DND-41 (cell line): ENCODE measurements around the gene GPR55.

Source experiments
- ATAC-seq: fragments of 200-7000 bp; cut with Tn5 transposase; 3 replicates; pipeline ENCODE4 v1.9.1; 2021; ENCODE audit warnings: low read depth; ENCODE audit not compliant: insufficient read depth
- DNase-seq: peaks from one replicate; pipeline ENCODE4 v3.0.0-alpha.2; 2020
- H2AFZ ChIP-seq: 2 replicates; pipeline ENCODE4 v1.6.0; 2012; ENCODE audit warnings: low read depth, low read length
- H3K27ac ChIP-seq: 2 replicates; pipeline ENCODE4 v1.5.1; 2012; ENCODE audit warnings: low read length, inconsistent platforms
- H3K27me3 ChIP-seq: fragments of 200-600 bp; sonication (generic); 2 replicates; pipeline ENCODE4 v1.6.0; 2012; ENCODE audit warnings: low read length, mild to moderate bottlenecking, inconsistent platforms; ENCODE audit not compliant: insufficient read depth, poor library complexity
- H3K36me3 ChIP-seq: 2 replicates; pipeline ENCODE4 v1.5.1; 2012; ENCODE audit warnings: low read length, inconsistent platforms; ENCODE audit not compliant: insufficient read depth
- H3K4me1 ChIP-seq: 2 replicates; pipeline ENCODE4 v1.5.1; 2012; ENCODE audit warnings: mild to moderate bottlenecking, low read length; ENCODE audit not compliant: insufficient read depth
- H3K4me2 ChIP-seq: 2 replicates; pipeline ENCODE4 v1.6.0; 2012; ENCODE audit warnings: mild to moderate bottlenecking, moderate library complexity, low read length, inconsistent platforms; ENCODE audit not compliant: insufficient read depth
- H3K4me3 ChIP-seq, 2 experiments: fragments of 200-600 bp in 1 of 2; shearing (Covaris generic) in 1 of 2; 2 replicates each; pipeline ENCODE4 v1.5.1; 2012 to 2016; ENCODE audit warnings: inconsistent platforms in 2 of 2, low read length in 2 of 2, mild to moderate bottlenecking in 2 of 2, low read depth in 1 of 2, moderate library complexity in 1 of 2
- H3K79me2 ChIP-seq: 2 replicates; pipeline ENCODE4 v1.6.0; 2012; ENCODE audit warnings: low read length, inconsistent platforms; ENCODE audit not compliant: insufficient read depth
- H3K9ac ChIP-seq: 2 replicates; pipeline ENCODE4 v1.6.0; 2012; ENCODE audit warnings: low read depth, mild to moderate bottlenecking, inconsistent platforms, low read length, moderate library complexity
- H3K9me3 ChIP-seq: 2 replicates; pipeline ENCODE4 v1.5.1; 2012; ENCODE audit warnings: low read length, moderate library complexity, mild to moderate bottlenecking, inconsistent platforms; ENCODE audit not compliant: insufficient read depth, severe bottlenecking
- H4K20me1 ChIP-seq: 2 replicates; pipeline ENCODE4 v1.6.0; 2012; ENCODE audit warnings: low read length; ENCODE audit not compliant: insufficient read depth
- EZH2 ChIP-seq: IDR thresholded peaks from 3 replicates; pipeline ENCODE4 v1.6.1; 2012; ENCODE audit warnings: borderline replicate concordance, low read depth, mild to moderate bottlenecking, moderate library complexity, low read length, inconsistent platforms; ENCODE audit not compliant: severe bottlenecking
- TF ChIP-seq, protein P1 (sequence below): IDR thresholded peaks from 2 replicates; pipeline ENCODE4 v1.5.1; 2012; ENCODE audit warnings: borderline replicate concordance, low read length, moderate library complexity, mild to moderate bottlenecking; ENCODE audit not compliant: poor library complexity, severe bottlenecking; ENCODE audit errors: extremely low read depth

The GPR55 gene

DNA sequence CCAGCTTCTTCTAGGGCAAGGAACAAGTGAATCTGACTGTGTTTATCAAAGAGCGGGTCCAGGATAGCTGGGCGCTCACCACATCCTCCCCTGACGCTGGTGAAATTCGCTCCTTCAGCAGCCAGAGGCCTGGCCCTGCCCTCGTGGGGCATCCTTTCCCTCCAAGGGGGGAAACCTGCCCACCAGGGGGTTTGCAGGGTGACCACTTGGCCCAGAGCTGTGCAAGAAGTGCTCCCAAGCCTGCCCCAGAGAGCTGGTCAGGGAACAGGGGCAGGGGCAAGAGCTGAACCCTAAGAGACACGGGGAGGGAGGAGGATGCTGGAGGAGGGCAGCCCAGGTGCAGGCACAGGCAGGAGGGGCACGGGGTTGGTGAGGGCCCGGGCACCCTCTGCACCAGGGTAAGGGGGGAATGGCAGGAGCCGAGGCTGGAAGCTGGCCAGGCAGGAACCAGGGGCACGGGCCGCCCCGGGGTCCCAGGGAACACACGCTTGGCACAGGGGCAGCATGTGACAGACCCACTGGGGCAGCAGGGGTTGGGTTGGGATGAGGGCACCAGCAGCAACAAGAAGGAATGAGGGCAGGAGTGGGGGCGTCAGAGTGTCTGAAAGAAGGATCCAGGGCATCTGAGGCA lies 2.8 kb upstream of the GPR55 start:
- Histone ChIP-seq H3K4me1 (no peaks in the 10 kb centered on the region), H3K4me3 (no peak overlapping the region), H3K79me2 (no peaks in the 10 kb centered on the region), H3K4me2 (no peak overlapping the region), H3K27me3 (no peaks in the 10 kb centered on the region), H3K36me3 (no peaks in the 10 kb centered on the region), H3K9me3 (no peaks in the 10 kb centered on the region), H3K9ac (no peak overlapping the region), H3K27ac (no peak overlapping the region), H4K20me1 (no peaks in the 10 kb centered on the region), H2AFZ (no peak overlapping the region)
- ATAC-seq (no peak), DNase-seq (no peak)
- TF ChIP-seq, protein P1, sequence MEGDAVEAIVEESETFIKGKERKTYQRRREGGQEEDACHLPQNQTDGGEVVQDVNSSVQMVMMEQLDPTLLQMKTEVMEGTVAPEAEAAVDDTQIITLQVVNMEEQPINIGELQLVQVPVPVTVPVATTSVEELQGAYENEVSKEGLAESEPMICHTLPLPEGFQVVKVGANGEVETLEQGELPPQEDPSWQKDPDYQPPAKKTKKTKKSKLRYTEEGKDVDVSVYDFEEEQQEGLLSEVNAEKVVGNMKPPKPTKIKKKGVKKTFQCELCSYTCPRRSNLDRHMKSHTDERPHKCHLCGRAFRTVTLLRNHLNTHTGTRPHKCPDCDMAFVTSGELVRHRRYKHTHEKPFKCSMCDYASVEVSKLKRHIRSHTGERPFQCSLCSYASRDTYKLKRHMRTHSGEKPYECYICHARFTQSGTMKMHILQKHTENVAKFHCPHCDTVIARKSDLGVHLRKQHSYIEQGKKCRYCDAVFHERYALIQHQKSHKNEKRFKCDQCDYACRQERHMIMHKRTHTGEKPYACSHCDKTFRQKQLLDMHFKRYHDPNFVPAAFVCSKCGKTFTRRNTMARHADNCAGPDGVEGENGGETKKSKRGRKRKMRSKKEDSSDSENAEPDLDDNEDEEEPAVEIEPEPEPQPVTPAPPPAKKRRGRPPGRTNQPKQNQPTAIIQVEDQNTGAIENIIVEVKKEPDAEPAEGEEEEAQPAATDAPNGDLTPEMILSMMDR, result no peak
- TF ChIP-seq EZH2, result no peak

DNA sequence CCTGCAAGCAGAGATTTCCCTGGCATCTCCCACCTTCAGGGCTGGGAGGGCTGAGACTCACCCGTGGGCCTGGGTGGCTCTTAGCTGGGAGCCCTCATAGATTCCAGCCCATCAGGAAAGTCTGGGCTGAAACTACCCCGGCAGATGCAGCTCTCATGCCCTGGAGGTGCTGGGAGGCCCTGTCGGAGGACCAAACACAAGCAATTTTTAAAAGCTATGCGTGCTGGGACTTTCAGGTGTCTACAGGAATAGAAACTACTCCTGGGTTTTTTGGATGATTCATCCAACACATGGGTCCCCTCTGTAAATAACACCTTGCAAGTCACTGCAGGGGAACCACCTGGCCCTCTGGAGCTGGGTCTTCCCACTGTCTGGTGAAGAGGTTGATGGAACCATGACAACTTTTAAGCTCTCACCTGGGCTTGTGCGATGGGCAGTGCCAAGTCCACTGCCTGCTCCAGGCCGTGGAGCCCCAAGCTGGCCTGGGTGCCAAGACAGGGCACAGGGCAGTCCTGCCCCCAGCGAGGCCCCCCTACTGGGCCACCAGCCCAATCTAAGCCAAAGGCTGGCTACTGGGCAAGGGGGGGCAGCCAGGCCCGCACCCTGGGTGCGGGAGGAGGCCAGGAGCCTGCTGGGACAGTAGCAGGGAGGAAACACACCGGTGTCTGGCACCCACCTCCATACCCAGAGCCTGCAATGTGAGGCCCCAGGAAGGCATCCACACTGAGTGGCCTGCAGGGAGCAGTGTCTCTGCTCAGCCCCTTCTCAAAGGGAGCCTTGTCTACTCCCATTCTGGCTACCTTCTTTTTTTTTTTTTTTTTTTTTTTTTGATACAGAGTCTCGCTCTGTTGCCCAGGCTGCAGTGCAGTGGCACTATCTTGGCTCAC lies 1.1 kb upstream of the GPR55 start:
- Histone ChIP-seq H3K9ac (no peak overlapping the region), H3K79me2 (no peaks in the 10 kb centered on the region), H3K4me1 (no peaks in the 10 kb centered on the region), H2AFZ (no peak overlapping the region), H3K27me3 (peaks cover 9% of the 10 kb centered on the region), H3K9me3 (no peaks in the 10 kb centered on the region), H3K27ac (no peak overlapping the region), H3K4me3 (no peak overlapping the region), H3K4me2 (no peak overlapping the region), H3K36me3 (no peaks in the 10 kb centered on the region), H4K20me1 (no peaks in the 10 kb centered on the region)
- DNase-seq (no peak), ATAC-seq (0 out of 3 replicates have a peak, but pooled peaks have one; percentile 39)
- TF ChIP-seq, protein P1, result no peak
- TF ChIP-seq EZH2, result no peak

DNA sequence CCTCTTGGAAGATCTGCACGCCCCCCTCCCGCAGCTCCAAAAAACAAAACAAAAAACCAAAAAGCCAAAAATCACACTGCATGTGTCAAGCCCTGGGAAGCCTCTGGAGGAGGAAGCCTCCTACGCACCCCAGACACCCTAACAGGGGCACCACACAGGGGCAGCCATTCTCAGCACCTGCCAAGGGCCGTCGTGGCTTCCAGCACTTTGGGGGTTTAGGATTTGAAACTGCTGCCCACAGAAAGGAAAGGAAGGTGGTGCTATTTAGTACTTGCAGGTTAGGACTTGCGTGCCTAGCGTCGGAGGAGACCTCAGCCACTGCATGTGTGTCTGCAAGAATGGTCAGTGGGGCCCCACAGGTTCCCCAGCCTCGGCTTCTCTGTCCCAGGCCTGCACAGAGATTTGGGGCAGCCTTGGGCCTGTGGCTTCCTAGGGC lies 419 bp upstream of the GPR55 start:
- Histone ChIP-seq H2AFZ (no peak overlapping the region), H3K4me1 (no peaks in the 10 kb centered on the region), H3K9ac (no peak overlapping the region), H3K27me3 (peaks cover 12% of the 10 kb centered on the region), H3K4me3 (no peak overlapping the region), H4K20me1 (no peaks in the 10 kb centered on the region), H3K27ac (no peak overlapping the region), H3K4me2 (no peak overlapping the region), H3K79me2 (no peaks in the 10 kb centered on the region), H3K9me3 (no peaks in the 10 kb centered on the region), H3K36me3 (no peaks in the 10 kb centered on the region)
- ATAC-seq (no peak), DNase-seq (no peak)
- no peak for TF ChIP-seq EZH2
- TF ChIP-seq, protein P1, result no peak
